ENCODE data around the gene STRADA.
"Not testable (repeated sequence)": the region's sequence is repeated elsewhere in the genome, so short reads cannot be mapped to it uniquely, and the experiment has no call there.

Gene STRADA

GRCh38 chr17:63758428-63758827, 16.8 kb upstream of the STRADA start:
- no peak for DNase-seq (ENCODE audit: low read depth in 2 of 2)

GRCh38 chr17:63754046-63754445, 12.4 kb upstream of the STRADA start:
- no peak for DNase-seq (ENCODE audit: low read depth in 2 of 2)

GRCh38 chr17:63753215-63753614, 11.6 kb upstream of the STRADA start:
- no peak for DNase-seq (ENCODE audit: low read depth in 2 of 2)

- no peak for DNase-seq (ENCODE audit: low read depth in 2 of 2)
Measured at GRCh38 chr17:63752707-63753106, 11.1 kb upstream of the STRADA start.

GRCh38 chr17:63751806-63752205, 10.2 kb upstream of the STRADA start:
- no peak for DNase-seq (ENCODE audit: low read depth in 2 of 2)

GRCh38 chr17:63741143-63741407, 524 bp downstream of the STRADA start:
- DNase-seq (ENCODE audit: low read depth in 2 of 2) = peak in 1 of 2 donors; percentile 8

- no peak for DNase-seq (ENCODE audit: low read depth in 2 of 2)
Measured at GRCh38 chr17:63740464-63741142, 996 bp downstream of the STRADA start.

- DNase-seq (ENCODE audit: low read depth in 2 of 2) = no peak
Measured at GRCh38 chr17:63735691-63736090, 5.9 kb downstream of the STRADA start.

- no peak for DNase-seq (ENCODE audit: low read depth in 2 of 2)
Measured at GRCh38 chr17:63722403-63722802, 19.2 kb downstream of the STRADA start.

GRCh38 chr17:63720194-63720593, 21.4 kb downstream of the STRADA start:
- DNase-seq (ENCODE audit: low read depth in 2 of 2) = not testable (repeated sequence)

- no peak for DNase-seq (ENCODE audit: low read depth in 2 of 2)
Measured at GRCh38 chr17:63718988-63719387, 22.6 kb downstream of the STRADA start.

GRCh38 chr17:63716426-63716825, 25.2 kb downstream of the STRADA start:
- DNase-seq (ENCODE audit: low read depth in 2 of 2) = no peak

GRCh38 chr17:63714550-63715277, 26.9 kb downstream of the STRADA start:
- DNase-seq (ENCODE audit: low read depth in 2 of 2) = no peak

- no peak for DNase-seq (ENCODE audit: low read depth in 2 of 2)
Measured at GRCh38 chr17:63709110-63709509, 32.5 kb downstream of the STRADA start.

GRCh38 chr17:63707151-63707550, 34.4 kb downstream of the STRADA start:
- no peak for DNase-seq (ENCODE audit: low read depth in 2 of 2)

- no peak for DNase-seq (ENCODE audit: low read depth in 2 of 2)
Measured at GRCh38 chr17:63706336-63707082, 35.1 kb downstream of the STRADA start.

- no peak for DNase-seq (ENCODE audit: low read depth in 2 of 2)
Measured at GRCh38 chr17:63705657-63706056, 35.9 kb downstream of the STRADA start.

- no peak for DNase-seq (ENCODE audit: low read depth in 2 of 2)
Measured at GRCh38 chr17:63704836-63705235, 36.8 kb downstream of the STRADA start.

GRCh38 chr17:63704259-63704576, 37.4 kb downstream of the STRADA start:
- no peak for DNase-seq (ENCODE audit: low read depth in 2 of 2)

GRCh38 chr17:63703556-63704258, 37.9 kb downstream of the STRADA start:
- DNase-seq (ENCODE audit: low read depth in 2 of 2) = no peak

GRCh38 chr17:63703029-63703428, 38.6 kb downstream of the STRADA start:
- DNase-seq (ENCODE audit: low read depth in 2 of 2) = no peak

- DNase-seq (ENCODE audit: low read depth in 2 of 2) = no peak
Measured at GRCh38 chr17:63702721-63703015, 38.9 kb downstream of the STRADA start.
